Gastroesophageal sphincter (tissue), 3 donors: ENCODE results near the gene MICAL3.

ENCODE experiments used
- CTCF ChIP-seq, 4 experiments: fragments of 200-600 bp in 2 of 4; fragments of 450-650 bp in 2 of 4; sonication (generic) in 1 of 4; IDR thresholded peaks; one replicate each; pipeline ENCODE4 v1.5.1; 2017 to 2019; ENCODE audit warnings: antibody characterized with exemption in 4 of 4, mild to moderate bottlenecking in 2 of 4, moderate library complexity in 2 of 4
- EP300 ChIP-seq: sonication (generic); formaldehyde crosslinking; IDR thresholded peaks from one replicate; pipeline ENCODE4 v1.6.1; 2017; ENCODE audit warnings: antibody characterized with exemption, mild to moderate bottlenecking
- POLR2A ChIP-seq, 2 donors: fragments of 450-650 bp; IDR thresholded peaks; one replicate each; pipeline ENCODE4 v1.6.1; 2017; ENCODE audit warnings: antibody characterized with exemption in 2 of 2, mild to moderate bottlenecking in 2 of 2, moderate library complexity in 1 of 2
- POLR2AphosphoS5 ChIP-seq: sonication (generic); formaldehyde crosslinking; IDR thresholded peaks from one replicate; pipeline ENCODE4 v1.6.1; 2017; ENCODE audit warnings: antibody characterized with exemption

GRCh38 chr22:18000441-18001039 lies 23.8 kb downstream of the MICAL3 start:
- TF ChIP-seq POLR2A (IDR thresholded peaks at IDR 0.05) (no peak), CTCF (IDR thresholded peaks at IDR 0.05) (no peak), EP300 (no peak), POLR2AphosphoS5 (no peak)
